HepG2 (cell line): ENCODE data around the gene DDX43. TPM values are rescaled to one million over a fixed set of nuclear protein-coding genes. Genes with fewer than 3 reads are reported as not detected.

Experiments
- CENPX ChIP-seq: sonication (generic); formaldehyde crosslinking; IDR thresholded peaks from 2 replicates; pipeline ENCODE4 v1.9.0; 2021; ENCODE audit warnings: mild to moderate bottlenecking, missing genetic modification reagents, moderate library complexity
- GLI4 ChIP-seq: sonication (generic); formaldehyde crosslinking; IDR thresholded peaks from 2 replicates; pipeline ENCODE4 v1.5.1; 2020; ENCODE audit warnings: missing genetic modification reagents, mild to moderate bottlenecking, moderate library complexity, borderline replicate concordance
- HNRNPH1 ChIP-seq: fragments of 200-400 bp; formaldehyde crosslinking; optimal IDR thresholded peaks from 2 replicates; pipeline ENCODE3; 2017; ENCODE audit warnings: mild to moderate bottlenecking, low read depth, low read length
- IRF9 ChIP-seq: sonication (generic); formaldehyde crosslinking; IDR thresholded peaks from 2 replicates; pipeline ENCODE4 v1.8.0; 2022; ENCODE audit warnings: missing genetic modification reagents, mild to moderate bottlenecking, borderline replicate concordance
- MAFF ChIP-seq: IDR thresholded peaks from 2 replicates; pipeline ENCODE4 v1.6.1; 2011; ENCODE audit warnings: low read depth, low read length, improper control_type of control experiment
- MAFK ChIP-seq, 2 experiments: IDR thresholded peaks in 1 of 2; conservative IDR thresholded peaks in 1 of 2; 2 replicates each; pipeline ENCODE4 v1.6.1; 2011; ENCODE audit warnings: improper control_type of control experiment in 2 of 2, low read length in 2 of 2
- MLLT10 ChIP-seq: sonication (generic); formaldehyde crosslinking; IDR thresholded peaks from 2 replicates; pipeline ENCODE4 v1.4.0; 2020; ENCODE audit warnings: missing genetic modification reagents
- NCOA2 ChIP-seq: sonication (generic); formaldehyde crosslinking; IDR thresholded peaks from 2 replicates; pipeline ENCODE4 v1.8.0; 2022; ENCODE audit warnings: inconsistent platforms
- NFE2L2 ChIP-seq: fragments of 150-350 bp; IDR thresholded peaks from 2 replicates; pipeline ENCODE4 v1.6.1; 2014; ENCODE audit warnings: low read length
- SALL1 ChIP-seq: sonication (generic); formaldehyde crosslinking; IDR thresholded peaks from 2 replicates; pipeline ENCODE4 v1.8.0; 2022; ENCODE audit warnings: mild to moderate bottlenecking, missing genetic modification reagents
- SP2 ChIP-seq: sonication (generic); formaldehyde crosslinking; IDR thresholded peaks from 2 replicates; pipeline ENCODE4 v1.5.1; 2020; ENCODE audit warnings: mild to moderate bottlenecking, missing genetic modification reagents
- SRSF1 ChIP-seq: fragments of 200-400 bp; formaldehyde crosslinking; optimal IDR thresholded peaks from 2 replicates; pipeline ENCODE3; 2017; ENCODE audit warnings: mild to moderate bottlenecking, low read depth, low read length, moderate library complexity
- SRSF4 ChIP-seq: fragments of 200-400 bp; formaldehyde crosslinking; IDR thresholded peaks from one replicate; pipeline ENCODE4 v1.6.1; 2018; ENCODE audit warnings: mild to moderate bottlenecking, low read depth, low read length, moderate library complexity; ENCODE audit not compliant: poor library complexity, severe bottlenecking
- SSRP1 ChIP-seq: IDR thresholded peaks from 2 replicates; pipeline ENCODE4 v1.6.1; 2016; ENCODE audit warnings: control low read depth
- TBX2 ChIP-seq: sonication (generic); formaldehyde crosslinking; IDR thresholded peaks from 2 replicates; pipeline ENCODE4 v1.5.0; 2020; ENCODE audit warnings: missing genetic modification reagents, mild to moderate bottlenecking, borderline replicate concordance
- TFDP1 ChIP-seq: IDR thresholded peaks from 2 replicates; pipeline ENCODE4 v1.6.1; 2016; ENCODE audit warnings: missing compliant biosample characterization, missing genetic modification reagents, borderline replicate concordance
- THAP8 ChIP-seq: sonication (generic); formaldehyde crosslinking; IDR thresholded peaks from 2 replicates; pipeline ENCODE4 v1.5.1; 2020; ENCODE audit warnings: missing genetic modification reagents, mild to moderate bottlenecking, borderline replicate concordance
- TOPORS ChIP-seq: sonication (generic); formaldehyde crosslinking; IDR thresholded peaks from 2 replicates; pipeline ENCODE4 v1.8.0; 2023; ENCODE audit warnings: mild to moderate bottlenecking, missing genetic modification reagents
- ZBTB8A ChIP-seq: sonication (generic); formaldehyde crosslinking; IDR thresholded peaks from 2 replicates; pipeline ENCODE4 v1.4.0; 2020; ENCODE audit warnings: mild to moderate bottlenecking, low read depth, missing genetic modification reagents, borderline replicate concordance
- ZFX ChIP-seq: sonication (generic); formaldehyde crosslinking; IDR thresholded peaks from 2 replicates; pipeline ENCODE4 v1.4.0; 2020; ENCODE audit warnings: mild to moderate bottlenecking, low read depth, missing genetic modification reagents, moderate library complexity
- ZIK1 ChIP-seq: sonication (generic); formaldehyde crosslinking; IDR thresholded peaks from 2 replicates; pipeline ENCODE4 v1.5.0; 2020; ENCODE audit warnings: mild to moderate bottlenecking, low read depth, missing genetic modification reagents, borderline replicate concordance
- ZMAT3 ChIP-seq: sonication (generic); formaldehyde crosslinking; conservative IDR thresholded peaks from 2 replicates; pipeline ENCODE4 v1.7.0; 2021; ENCODE audit warnings: missing genetic modification reagents
- ZNF136 ChIP-seq: sonication (generic); formaldehyde crosslinking; IDR thresholded peaks from 2 replicates; pipeline ENCODE4 v1.8.1; 2022; ENCODE audit warnings: low read depth, mild to moderate bottlenecking, moderate library complexity, missing genetic modification reagents
- ZNF274 ChIP-seq: sonication (generic); formaldehyde crosslinking; IDR thresholded peaks from 2 replicates; pipeline ENCODE4 v1.5.1; 2020; ENCODE audit warnings: mild to moderate bottlenecking, missing genetic modification reagents
- ZNF350 ChIP-seq: sonication (generic); formaldehyde crosslinking; IDR thresholded peaks from 2 replicates; pipeline ENCODE4 v1.4.0; 2020; ENCODE audit warnings: mild to moderate bottlenecking, low read depth, missing genetic modification reagents, borderline replicate concordance
- ZNF543 ChIP-seq: sonication (generic); formaldehyde crosslinking; IDR thresholded peaks from 2 replicates; pipeline ENCODE4 v1.4.0; 2020; ENCODE audit warnings: mild to moderate bottlenecking, missing genetic modification reagents
- ZNF614 ChIP-seq: IDR thresholded peaks from 2 replicates; pipeline ENCODE4 v1.6.1; 2018; ENCODE audit warnings: missing biosample characterization, missing genetic modification reagents, inconsistent platforms, borderline replicate concordance
- ZNF777 ChIP-seq: sonication (generic); formaldehyde crosslinking; IDR thresholded peaks from 2 replicates; pipeline ENCODE4 v1.4.0; 2020; ENCODE audit warnings: missing genetic modification reagents
- polyA plus RNA-seq, 8 experiments: library from polyadenylated mRNA; depleted of rRNA in 3 of 8; stranded (reverse) in 7 of 8; unstranded in 1 of 8; fragments of >200 nt; fragmentation: Illumina TruSeq in 4 of 8; extraction: Trizol in 4 of 8; gene quantifications; 2 replicates each; pipeline versions ENCODE4 v1.2.1 to v1.2.3, GENCODE V29; 2011 to 2016; ENCODE audit warnings: low read depth in 4 of 8, missing spikeins in 1 of 8, mixed read lengths in 1 of 8; ENCODE audit not compliant: insufficient read depth in 1 of 8
- total RNA-seq, 5 experiments: library from RNA; depleted of rRNA; stranded (reverse); fragments of >200 nt; fragmentation: Illumina TruSeq; extraction: Trizol; gene quantifications; 2 replicates each; pipeline ENCODE4 v1.2.3, GENCODE V29; 2016; ENCODE audit warnings: low read depth in 1 of 5

Gene DDX43
- total and polyA plus RNA-seq, 2 of the 13 experiments (the other 11 are each of a cell fraction or from before 2014, with no cell fraction given), result not detected

GRCh38 chr6:73388800-73389512 lies 5.7 kb upstream of the DDX43 start (continued):
- TF ChIP-seq SRSF4, result no peak
- no peak for TF ChIP-seq ZNF543 (CRISPR knock-in tag)
- no peak for TF ChIP-seq CENPX (CRISPR knock-in tag)
- TF ChIP-seq ZIK1, result no peak
- no peak for TF ChIP-seq ZNF614 (CRISPR knock-in tag)
- no peak for TF ChIP-seq GLI4
- no peak for TF ChIP-seq HNRNPH1
- no peak for TF ChIP-seq ZBTB8A
- peak; percentile 58 to 67; a peak in 3 of 4 replicates for TF ChIP-seq MAFK (conservative IDR thresholded peaks at IDR 0.05 in 1 of 2, IDR thresholded peaks at IDR 0.05 in 1 of 2; ENCODE audit: low read length in 2 of 2)
- no peak for TF ChIP-seq MLLT10 (CRISPR knock-in tag)
- no peak for TF ChIP-seq ZNF136 (CRISPR knock-in tag)
- no peak for TF ChIP-seq NCOA2 (CRISPR knock-in tag)
- no peak for TF ChIP-seq SRSF1
- 0 out of 2 replicates have a peak, but pooled peaks have one; percentile 19 for TF ChIP-seq SALL1 (CRISPR knock-in tag)
- no peak for TF ChIP-seq THAP8
- TF ChIP-seq ZFX (CRISPR knock-in tag), result no peak
- no peak for TF ChIP-seq TFDP1 (CRISPR knock-in tag)
- no peak for TF ChIP-seq ZNF274 (CRISPR knock-in tag)
- peak; percentile 46; the same call in 1 of the 2 replicates for TF ChIP-seq ZNF777 (CRISPR knock-in tag)
- no peak for TF ChIP-seq IRF9
- TF ChIP-seq TOPORS (CRISPR knock-in tag), result no peak
- TF ChIP-seq MAFF, result peak; percentile 60
- no peak for TF ChIP-seq ZMAT3 (CRISPR knock-in tag)
- TF ChIP-seq TBX2, result no peak
- no peak for TF ChIP-seq NFE2L2
- TF ChIP-seq SSRP1, result no peak
- no peak for TF ChIP-seq SP2
- TF ChIP-seq ZNF350 (CRISPR knock-in tag), result no peak
